ENCODE results near the gene PEF1. TPM values are rescaled to one million over a fixed set of nuclear protein-coding genes. Genes with fewer than 3 reads are reported as not detected.

Gene PEF1
- total and polyA plus RNA-seq, 2 of the 8 experiments (the other 6 are each of a cell fraction or from before 2014, with no cell fraction given) = 35.2 to 69.2 TPM

DNA sequence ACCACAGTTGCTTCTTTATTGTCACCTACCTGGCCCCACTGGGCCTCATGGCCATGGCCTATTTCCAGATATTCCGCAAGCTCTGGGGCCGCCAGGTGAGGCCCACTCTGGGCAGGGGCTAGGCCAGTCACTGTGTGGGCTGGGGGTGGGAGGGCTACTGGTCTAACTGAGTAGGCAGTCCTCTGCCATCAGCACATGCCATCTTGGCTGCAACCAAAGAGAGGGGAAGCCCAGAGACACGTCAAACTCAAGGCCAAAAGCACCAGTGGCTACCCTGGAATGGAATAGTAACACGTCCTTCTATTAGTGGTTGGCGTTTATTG, 23.2 kb downstream of the PEF1 start (continued):
- TF ChIP-seq SRF (IDR thresholded peaks at IDR 0.05; ENCODE audit: low read depth, low read length) (no peak), KDM5A (IDR thresholded peaks at IDR 0.05; ENCODE audit: low read length) (no peak)
